HuH-7 (cell line): Measurements from ENCODE around the gene KLF13.
"Not testable (repeated sequence)": the region's sequence is repeated elsewhere in the genome, so short reads cannot be mapped to it uniquely, and the experiment has no call there.

Experiments used
- DNase-seq: peaks from one replicate; pipeline ENCODE4 v3.0.0; 2011; ENCODE audit warnings: low spot score

KLF13 gene

DNA sequence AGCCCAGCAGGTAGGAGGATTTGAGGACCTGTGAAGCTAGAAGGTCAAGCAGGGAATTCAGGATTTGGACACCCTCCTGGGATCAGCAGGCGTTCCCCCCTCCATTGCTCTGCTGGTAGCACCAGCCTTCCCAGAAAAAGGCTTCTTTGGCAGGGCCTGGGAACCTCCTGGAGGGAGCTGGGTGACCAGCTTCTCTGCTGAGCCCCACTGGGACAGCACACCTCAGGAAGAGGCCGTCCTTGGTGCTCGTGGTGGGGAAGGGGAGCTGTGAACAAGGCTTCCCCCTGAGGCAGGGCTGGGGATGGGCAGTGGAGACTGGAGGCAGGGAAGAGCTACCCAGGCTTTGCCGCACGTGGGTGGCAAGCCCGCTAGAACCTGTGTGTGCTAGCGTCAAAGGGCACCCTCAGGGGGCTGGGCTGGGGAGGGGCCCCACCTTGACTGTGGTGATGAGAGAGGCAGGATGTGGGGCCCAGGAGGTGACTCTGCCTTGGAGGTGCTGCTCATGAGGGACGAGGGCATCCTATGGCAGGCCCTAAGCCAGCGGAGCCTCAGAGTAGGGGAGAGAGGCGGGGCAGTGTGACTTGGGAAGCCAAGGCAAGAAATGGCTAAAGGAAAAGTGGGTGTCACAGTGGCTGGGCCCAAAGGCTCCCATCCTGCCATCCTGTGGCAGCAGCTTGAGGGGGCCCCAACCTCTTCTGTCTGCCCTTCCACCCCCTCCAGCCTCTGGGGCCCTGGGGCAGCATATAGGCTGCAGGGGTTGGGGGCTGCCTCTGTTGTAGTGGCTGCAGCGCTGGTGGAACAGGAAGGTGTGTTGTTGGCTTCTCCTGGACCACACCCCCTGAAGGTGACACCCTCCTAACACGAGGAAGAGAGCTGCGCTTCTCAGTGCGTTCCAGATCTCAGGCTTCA, 20.7 kb downstream of the KLF13 start:
- no peak for DNase-seq

DNA sequence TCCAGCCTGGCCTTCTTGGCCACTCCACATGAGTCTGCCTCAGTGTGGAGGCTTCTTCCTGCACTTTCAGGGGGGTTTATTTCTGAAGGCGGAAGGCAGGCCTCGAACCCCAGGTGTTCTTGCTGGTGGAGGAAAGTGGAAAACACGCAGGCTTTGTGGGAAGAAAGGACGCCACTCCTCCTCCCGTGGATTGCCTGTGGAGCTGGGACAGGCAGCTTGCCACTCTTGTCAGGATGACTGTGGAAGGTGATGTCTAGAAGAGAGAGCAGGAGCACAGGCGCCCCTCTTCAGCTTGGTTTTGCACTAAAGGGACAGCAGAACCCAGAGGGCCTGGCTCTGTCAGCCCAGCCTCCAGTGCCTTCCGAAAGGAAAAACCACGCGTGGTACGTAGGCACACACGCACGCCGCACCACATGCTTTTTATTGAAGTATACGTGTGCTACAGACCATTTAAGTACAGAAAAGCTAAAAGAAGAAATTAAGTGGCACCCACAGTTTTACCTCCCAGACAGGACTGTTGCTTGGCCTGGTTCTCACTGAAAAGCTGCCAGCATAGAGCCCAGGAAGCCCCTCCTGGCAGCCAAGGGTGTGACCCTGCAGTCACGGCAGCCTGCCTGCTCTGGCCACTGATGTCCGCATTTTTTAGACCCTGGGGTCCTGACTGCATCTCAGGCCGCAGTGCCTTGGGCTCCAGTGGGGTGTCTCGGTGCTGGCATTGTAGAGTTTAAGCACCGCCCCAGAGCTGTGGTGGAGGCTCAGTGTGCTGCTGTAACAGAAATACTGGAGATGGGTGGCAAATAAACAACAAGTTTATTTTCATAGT, 21.6 kb downstream of the KLF13 start:
- no peak for DNase-seq

DNA sequence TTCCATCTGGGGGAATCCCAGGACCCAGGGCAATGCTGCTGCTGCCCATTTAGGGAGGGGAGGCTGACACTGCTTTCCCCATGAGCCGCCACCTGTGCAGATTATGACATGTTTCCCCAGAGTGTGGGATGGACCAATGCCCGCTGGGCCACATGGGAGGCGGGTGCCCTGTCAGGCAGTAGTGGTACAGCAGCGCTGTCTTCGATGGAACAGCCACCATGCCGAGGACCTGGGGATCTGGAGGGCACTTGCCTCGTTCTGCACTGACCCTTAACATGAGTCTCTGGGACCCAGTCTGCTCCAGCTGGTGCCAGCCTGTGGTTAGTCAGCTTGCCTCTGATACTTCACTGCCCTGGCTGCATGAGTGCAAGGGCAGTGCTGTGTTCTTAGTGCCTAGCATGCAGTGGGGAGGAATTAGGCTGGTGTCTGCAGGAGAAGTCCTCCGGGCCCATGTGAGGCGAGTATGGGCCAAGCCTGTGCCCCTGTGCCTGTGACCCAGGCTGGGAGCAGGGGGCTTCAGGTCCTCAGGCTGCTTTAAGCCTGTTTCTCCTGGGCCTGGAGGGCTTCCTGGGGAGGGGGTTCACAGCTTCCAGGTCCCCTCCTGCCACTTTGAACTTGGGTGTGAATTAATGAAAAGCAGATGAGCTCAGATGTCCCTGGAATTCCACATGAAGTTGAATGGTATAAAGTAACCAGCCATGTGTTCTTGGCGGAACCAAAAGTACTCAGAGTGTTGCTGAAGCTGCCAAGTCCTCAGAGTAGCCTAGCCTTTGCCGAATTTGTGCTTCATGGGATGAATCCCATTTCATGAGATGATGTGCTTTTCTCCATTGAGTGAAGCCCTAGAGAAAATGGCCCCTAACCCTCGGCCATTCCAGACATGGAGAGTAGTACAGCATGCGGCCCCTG, 22.9 kb downstream of the KLF13 start:
- no peak for DNase-seq

DNA sequence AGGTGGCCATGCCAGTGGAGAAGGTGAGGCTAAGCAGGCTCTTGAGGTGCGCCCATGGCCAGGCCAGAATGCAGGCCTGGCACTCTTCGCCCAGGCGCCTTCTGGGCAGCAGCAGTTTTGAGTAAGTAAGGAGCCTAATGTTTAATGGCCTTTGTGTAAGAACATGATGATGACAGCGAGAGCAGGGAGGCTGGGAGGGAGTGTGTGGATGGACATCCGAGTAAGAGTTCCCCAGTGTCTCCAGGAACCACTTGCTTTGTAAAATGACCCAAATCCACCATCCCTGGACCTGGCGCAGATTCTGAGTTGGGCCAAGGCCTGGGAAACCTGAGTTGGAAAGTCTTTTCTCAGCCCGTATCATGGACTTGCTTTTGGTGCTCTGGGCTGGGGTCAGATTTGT, 24.1 kb downstream of the KLF13 start:
- no peak for DNase-seq

DNA sequence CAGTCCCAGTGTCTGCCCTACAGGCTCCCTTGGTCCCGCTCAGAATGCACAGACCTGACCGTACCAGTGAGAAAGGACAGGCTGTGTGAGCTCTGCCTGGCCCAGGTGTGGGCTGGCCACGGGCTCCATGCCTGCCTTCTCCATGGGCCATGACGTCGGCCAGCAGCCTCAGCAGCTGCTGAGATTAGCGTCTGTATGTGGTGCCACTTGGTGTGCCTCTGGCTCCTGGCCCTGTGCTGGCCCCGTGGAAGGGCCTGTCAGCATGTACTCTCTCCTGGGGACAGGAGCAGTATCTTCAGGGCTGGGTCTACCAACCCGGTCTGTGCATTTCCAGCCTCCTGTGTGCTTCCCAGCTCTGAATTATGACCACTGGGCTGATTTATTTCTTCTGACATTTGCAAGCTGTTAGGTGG, 25.7 kb downstream of the KLF13 start:
- DNase-seq, result no peak

DNA sequence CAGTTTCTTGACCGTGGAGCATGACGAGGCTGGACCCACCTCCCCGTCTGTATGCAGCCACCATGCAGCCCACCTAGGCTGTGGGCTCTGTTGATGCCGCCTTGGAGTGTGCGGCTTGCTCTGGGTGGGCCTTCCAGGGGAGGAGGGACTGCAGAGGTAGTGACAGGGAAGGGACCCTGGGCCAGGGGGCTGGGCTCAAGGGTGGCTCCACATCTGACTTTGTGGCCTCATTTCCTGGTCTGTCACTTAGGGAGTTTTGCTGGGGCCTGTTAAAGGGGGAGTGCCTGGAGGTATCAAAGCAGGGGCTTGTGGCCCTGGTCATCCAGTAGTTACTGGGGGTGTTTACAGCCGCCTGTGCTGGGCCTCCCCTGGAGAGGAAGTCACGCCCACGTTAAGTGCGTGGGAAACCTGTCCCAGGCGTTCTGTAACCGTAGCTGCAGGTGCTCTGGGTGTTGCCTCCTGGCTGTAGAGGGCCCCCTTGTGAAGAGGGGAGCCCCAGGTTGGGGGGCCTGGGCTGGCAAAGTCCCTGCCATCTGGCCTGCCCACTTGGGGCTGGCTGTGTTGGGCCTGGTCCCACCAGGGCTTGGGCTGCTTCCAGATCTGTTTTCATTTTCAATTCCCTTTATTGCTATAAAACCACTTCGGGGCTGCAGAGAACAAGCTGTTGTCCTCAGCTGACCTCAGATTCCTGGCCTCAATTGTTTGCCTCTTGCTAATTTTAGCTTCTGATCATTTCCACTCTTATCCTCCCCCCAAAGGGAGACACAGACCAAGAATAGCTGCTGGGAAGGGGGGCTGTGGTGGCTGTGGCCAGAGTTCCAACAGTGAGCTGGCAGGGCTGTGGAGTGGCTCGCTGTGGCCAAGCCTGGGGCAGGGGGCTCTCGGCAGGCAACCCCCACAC, 26.5 kb downstream of the KLF13 start:
- no peak for DNase-seq

DNA sequence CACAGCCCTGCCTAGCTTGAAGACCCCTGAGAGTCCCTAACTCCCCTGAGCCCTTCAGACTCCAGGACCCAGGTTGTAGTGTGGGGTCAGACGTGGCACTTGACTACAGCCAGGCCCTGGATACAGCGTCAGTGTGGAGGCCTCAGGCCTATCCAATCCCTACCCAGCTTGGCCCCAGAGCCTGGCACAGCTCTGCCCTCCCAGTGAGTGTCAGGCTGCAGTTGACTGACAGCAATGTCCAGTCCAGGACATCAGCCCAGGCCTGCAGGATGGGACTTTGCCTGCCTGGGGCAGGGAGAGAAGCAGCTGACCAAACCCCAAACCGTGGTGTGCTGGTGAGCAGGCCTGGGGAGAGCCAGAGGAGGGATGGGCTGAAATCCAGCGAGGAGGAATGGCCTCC, 27.3 kb downstream of the KLF13 start:
- no peak for DNase-seq

DNA sequence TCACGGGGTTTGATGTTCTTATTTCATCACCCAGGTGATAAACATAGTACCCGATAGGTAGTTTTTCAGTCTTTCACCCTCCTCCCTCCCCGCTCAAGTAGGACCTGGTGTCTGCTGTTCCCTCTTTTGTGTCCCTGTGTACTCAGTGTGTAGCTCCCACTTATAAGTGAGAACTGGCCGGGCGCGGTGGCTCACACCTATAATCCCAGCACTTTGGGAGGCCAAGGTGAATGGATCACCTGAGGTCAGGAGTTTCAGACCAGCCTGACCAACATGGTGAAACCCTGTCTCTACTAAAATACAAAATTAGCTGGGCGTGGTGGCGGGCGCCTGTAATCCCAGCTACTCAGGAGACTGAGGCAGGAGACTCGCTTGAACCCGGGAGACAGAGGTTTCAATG, 29.5 kb downstream of the KLF13 start:
- DNase-seq, result not testable (repeated sequence)

DNA sequence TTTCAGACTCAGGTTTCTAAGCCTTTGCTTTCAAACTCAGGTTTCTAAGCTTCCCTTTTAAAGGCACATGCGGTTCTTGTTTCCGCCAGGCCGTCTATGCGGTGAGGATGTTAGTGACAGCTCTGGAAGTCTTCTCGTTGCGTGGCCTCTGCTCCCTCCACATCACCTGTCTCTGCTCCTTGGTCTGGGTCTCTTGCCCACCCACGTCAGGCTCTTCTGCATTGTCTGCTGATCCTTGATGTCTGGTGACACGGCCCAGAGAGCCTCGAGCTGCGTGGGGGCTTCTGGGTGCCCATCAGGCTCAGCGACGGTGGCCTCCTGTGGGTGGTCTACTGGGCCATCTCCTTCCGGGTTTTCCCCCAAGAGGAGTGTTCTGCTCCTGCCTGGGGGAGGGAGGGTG, 30.5 kb downstream of the KLF13 start:
- no peak for DNase-seq

DNA sequence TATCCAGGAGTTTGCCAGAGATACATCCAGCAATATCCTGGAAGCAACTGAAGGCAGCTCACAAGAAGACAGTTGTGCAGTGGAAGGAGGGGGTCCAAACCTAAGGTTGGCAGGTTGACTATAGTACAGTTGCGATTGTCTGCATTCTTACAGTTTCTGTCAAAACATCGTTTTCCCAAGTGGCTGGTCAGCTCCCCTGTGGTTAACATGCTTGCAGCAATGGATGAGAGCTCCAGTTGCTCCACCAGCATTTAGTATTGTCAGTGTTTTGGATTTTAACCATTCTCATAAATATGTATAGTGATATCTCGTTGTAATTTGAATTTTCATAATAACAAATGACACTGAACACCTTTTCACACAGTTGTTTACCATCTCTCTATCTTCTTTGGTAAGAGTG, 31.5 kb downstream of the KLF13 start:
- DNase-seq, result no peak

DNA sequence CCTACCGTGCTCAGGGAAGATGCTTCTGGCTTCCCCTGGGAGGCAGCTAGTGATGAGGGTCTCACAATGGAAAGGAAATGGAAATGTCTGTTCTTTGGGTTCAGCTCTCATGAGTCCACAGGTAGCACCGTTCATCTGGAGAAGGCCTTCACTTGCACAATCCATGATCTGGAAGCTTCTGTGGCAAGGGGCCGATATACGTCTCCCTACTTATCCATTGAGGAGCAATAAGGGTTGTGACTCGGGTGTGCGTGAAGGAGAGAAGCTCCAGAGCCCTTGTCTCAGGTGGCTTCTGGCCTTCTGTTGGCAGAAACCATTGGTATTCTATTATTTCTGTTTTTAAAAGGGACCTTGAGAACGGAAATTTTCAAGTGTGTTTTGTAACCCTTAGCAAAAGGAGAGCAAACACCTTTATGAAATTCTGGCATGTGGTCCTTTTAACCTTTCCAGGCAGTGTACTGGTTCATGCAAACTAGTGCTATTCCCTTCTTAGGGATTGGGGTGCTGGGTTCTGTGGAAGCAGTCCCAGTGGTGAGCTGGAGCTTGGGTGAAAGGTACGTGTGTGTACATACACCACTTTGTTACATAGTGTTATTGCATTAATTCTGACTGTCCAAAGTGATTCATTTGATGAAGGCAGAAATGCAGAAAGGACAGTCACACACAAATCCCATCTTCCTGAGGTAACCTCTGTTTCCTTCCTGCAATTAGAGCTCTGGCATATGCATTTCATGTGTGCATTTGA, 32.5 kb downstream of the KLF13 start:
- DNase-seq, result no peak

DNA sequence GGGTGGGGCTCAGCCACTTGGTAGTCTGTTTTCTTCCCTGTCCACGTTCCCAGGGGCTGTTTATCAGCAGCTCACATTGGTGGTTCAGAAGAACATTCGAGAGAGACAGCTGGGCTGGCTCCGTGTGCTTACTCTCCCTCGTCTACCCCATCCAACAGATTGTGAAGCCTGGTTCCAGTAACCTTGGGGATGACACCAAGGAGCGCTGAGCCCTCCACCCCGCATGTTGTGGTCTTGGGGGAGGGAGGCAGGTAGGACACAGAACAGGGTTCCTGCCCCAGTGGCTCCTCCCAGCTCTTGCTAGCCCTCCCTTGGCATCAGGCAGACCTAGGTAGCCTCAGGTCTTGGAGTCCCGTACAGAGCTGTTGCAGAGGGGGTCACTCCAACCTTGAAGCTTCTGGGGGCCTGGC, 33.1 kb downstream of the KLF13 start:
- DNase-seq, result no peak

DNA sequence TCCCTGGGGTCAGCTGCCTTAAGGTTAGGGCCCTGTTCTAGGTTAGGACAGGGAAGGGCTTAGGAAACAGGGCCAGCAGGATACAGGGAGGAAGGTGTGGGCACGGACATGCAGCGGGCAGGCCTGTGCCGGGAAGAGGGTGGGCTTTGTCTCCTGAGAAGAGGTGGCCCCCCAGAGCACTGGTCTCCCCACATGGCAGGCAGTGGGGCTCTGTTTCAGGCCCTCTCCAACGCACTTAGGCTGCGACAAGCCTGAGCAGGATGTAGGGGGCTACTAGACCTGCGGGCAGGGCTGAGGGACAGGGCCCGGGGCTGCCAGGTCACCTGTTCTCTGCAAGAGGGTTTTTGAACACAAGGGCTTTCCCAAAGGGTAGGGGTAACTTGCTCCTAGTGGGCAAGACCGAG, 33.5 kb downstream of the KLF13 start:
- DNase-seq, result no peak

DNA sequence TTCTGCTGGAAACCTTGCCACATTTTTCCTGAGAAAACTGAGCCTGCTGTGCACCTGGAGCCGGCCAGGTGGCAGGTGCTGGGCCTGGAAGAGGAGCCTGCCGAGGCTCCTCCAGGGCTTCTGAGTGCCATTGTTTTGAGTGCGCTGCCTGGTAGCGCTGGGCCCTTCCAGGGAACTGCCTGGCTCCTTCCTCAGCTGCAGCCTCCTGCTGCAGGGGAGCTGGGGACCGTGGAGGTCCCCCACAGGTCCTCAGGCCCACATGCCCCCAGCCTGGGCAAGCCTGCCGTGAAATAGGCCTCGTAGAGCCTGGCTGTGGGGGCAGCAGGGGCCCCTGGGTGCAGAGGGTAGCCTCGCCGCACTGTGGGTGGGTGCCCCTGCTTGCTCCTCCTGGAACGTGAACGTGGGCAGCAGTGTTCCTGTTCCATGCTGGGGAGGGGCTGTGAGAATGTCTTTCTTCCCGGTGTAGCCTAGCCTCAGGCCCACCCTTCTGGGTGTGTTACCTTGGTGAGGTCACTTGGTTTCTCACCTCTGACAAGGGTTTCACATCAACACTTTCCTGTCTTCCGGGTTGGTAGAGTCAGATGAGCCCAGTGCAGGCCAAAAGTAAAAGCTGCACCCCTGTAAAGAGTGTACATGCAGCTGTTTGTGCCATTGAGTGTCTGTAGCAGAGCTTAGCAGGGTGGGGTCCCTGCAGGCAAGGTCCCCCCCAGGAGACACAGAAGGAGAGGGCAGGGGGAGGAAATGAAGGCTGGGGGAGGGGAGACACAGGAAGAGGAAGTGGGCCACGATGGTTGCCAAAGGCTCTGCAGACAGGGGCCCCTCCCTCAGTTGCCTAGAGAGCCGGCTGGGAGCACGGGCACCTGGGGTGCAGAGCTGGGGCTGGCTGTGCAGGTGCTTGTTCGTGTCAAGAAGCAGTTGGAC, 34.5 kb downstream of the KLF13 start:
- no peak for DNase-seq

DNA sequence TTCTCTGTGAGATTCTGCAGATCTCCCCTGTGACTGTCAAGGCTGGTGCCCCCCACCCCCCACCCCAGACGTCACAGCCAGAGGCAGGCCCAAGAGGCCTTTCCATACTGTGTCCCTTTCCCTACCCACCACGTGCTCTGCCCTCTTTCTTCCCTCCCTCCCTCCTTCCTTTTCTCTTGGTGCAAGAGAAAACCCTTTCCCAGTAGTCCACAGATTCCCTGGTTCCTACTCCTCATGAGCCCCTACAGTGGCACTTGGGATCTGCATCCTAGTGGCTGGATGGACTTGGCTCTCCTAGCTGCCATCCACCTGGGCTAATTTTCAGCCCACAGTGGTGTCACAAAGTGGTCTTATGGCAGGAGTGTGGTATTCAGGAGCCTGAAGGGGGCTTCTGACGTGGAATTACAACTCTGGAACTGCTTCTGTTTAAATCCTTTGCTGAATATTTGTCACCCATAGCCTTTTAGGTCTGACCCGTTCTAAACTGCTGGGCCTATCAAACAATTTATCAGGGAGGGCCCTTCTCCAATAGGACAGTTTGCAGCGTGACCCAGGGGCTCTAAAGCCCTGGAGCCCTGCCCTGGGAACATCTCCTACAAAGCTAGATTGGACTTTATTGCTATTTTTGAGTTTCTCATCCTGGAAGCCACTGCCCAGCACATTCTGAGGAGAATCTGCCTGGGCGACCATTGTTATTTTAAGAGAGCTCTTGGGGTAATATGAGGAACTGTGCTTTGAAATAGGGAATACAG, 35.3 kb downstream of the KLF13 start:
- DNase-seq, result no peak

DNA sequence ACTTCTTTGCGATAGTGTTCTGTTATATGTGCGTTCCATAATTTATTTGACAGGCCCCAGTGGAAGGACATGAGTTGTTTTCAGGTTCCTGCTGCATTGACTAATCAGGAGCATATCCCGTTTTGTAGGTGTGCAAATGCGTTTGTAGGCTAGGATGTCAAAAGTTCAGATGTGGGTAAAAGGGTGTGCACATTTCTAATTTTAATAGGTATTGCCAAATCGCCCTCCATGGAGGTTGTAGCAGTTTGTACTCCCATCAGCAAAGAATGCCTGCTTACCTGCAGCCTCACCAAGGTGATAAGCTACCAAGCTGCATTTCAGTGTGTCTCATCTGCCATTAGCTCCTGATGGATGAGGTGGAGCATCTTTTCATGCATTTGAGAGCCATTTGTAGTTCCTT, 36.3 kb downstream of the KLF13 start:
- no peak for DNase-seq

DNA sequence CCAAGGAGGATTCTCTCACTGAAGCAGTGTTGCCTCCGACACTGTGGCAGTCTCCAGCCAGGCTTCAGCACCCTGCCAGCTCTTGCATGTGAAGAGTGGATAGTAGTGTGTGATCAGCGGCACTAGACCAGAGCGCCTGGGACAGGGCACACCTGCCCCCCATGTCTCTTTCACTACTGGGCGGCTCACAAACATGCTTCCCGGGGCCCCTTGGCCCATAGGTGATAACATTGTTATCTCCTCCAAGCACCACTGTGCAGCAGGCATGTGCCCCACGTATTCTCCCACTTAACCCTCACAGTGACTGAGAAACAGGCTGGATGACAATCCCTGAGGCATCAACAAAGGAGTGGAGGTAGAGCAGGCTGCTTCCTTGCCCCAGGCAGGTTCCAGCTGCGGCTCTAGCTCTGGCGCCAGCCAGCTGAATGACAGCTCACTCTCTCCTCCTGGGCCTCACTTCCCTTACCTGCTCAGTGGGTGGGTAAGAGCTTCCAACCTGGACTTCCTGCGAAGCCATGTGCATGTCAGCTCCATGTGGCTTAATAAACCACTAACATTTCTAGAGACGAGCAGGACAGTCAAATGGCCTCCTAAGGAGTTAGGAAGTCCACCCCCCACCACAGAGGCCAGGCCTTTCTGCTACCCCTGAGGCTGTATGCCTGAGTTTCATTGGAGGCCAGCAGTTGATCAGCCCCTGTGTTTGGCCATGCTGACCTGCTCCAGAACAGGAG, 37.8 kb downstream of the KLF13 start:
- DNase-seq, result no peak
